ENCODE results near the gene ARMH3.

- TF ChIP-seq CTCF (IDR thresholded peaks at IDR 0.05) (no peak), POLR2A (IDR thresholded peaks at IDR 0.05) (no peak), POLR2AphosphoS5 (IDR thresholded peaks at IDR 0.05) (no peak)
Measured at GRCh38 chr10:101848408-101848807, 207.6 kb downstream of the ARMH3 start.

All from breast epithelium (tissue), 3 donors.